Measurements from ENCODE around the gene SDR42E1.
"Not testable (repeated sequence)": the region's sequence is repeated elsewhere in the genome, so short reads cannot be mapped to it uniquely, and the experiment has no call there.

Gene SDR42E1

GRCh38 chr16:82034981-82035612, 23.8 kb upstream of the SDR42E1 start, which contains the start of gene HSD17B2:
HSD17B2 (plus strand) TSS chr16:82035253; CDS start chr16:82035425, 172 bp downstream.
- DNase-seq, result no peak

GRCh38 chr16:82033683-82034300, 22.5 kb upstream of the SDR42E1 start:
- no peak for DNase-seq

- no peak for DNase-seq
Measured at GRCh38 chr16:82033006-82033405, 21.7 kb upstream of the SDR42E1 start.

GRCh38 chr16:82031116-82032084, 20.1 kb upstream of the SDR42E1 start:
- DNase-seq, result peak in 1 of 2 donors; percentile 63

- no peak for DNase-seq
Measured at GRCh38 chr16:82027629-82028064, 16.4 kb upstream of the SDR42E1 start.

GRCh38 chr16:82024883-82025282, 13.6 kb upstream of the SDR42E1 start:
- DNase-seq, result no peak

- DNase-seq, result no peak
Measured at GRCh38 chr16:82024316-82024715, 13.0 kb upstream of the SDR42E1 start.

GRCh38 chr16:82023206-82023605, 11.9 kb upstream of the SDR42E1 start:
- DNase-seq, result no peak

- DNase-seq, result no peak
Measured at GRCh38 chr16:82020051-82020450, 8.8 kb upstream of the SDR42E1 start.

- DNase-seq, result no peak
Measured at GRCh38 chr16:82019535-82019934, 8.3 kb upstream of the SDR42E1 start.

GRCh38 chr16:82017911-82018568, 6.8 kb upstream of the SDR42E1 start:
- no peak for DNase-seq

- DNase-seq, result no peak
Measured at GRCh38 chr16:82016964-82017363, 5.7 kb upstream of the SDR42E1 start.

- DNase-seq, result no peak
Measured at GRCh38 chr16:82016263-82016662, 5.0 kb upstream of the SDR42E1 start.

- no peak for DNase-seq
Measured at GRCh38 chr16:82013139-82013538, 1.9 kb upstream of the SDR42E1 start.

- no peak for DNase-seq
Measured at GRCh38 chr16:82010649-82011048, 621 bp downstream of the SDR42E1 start.

GRCh38 chr16:82009789-82010188, 1.5 kb downstream of the SDR42E1 start:
- DNase-seq, result not testable (repeated sequence)

- DNase-seq, result no peak
Measured at GRCh38 chr16:82008957-82009592, 2.2 kb downstream of the SDR42E1 start.

- DNase-seq, result no peak
Measured at GRCh38 chr16:82007189-82007588, 4.1 kb downstream of the SDR42E1 start.

GRCh38 chr16:82006036-82006435, 5.2 kb downstream of the SDR42E1 start:
- no peak for DNase-seq

GRCh38 chr16:82005027-82005830, 6.0 kb downstream of the SDR42E1 start:
- no peak for DNase-seq

- DNase-seq, result no peak
Measured at GRCh38 chr16:82004601-82005000, 6.7 kb downstream of the SDR42E1 start.

Data from hippocampal formation (tissue), 2 donors.